Measurements from ENCODE around the gene CREG2.
"Not testable (repeated sequence)": the region's sequence is repeated elsewhere in the genome, so short reads cannot be mapped to it uniquely, and the experiment has no call there.

CREG2 gene

GRCh38 chr2:101341901-101342624, 45.2 kb downstream of the CREG2 start:
- peak; percentile 29 to 67 (median 56) for DNase-seq

GRCh38 chr2:101341421-101341820, 45.9 kb downstream of the CREG2 start:
- DNase-seq = peak in 1 of 5 donors; percentile 52

- no peak for DNase-seq
These were observed 47.2 kb downstream of the CREG2 start for GRCh38 chr2:101340141-101340551.

GRCh38 chr2:101339266-101339880, 47.9 kb downstream of the CREG2 start:
- DNase-seq = no peak

DNA sequence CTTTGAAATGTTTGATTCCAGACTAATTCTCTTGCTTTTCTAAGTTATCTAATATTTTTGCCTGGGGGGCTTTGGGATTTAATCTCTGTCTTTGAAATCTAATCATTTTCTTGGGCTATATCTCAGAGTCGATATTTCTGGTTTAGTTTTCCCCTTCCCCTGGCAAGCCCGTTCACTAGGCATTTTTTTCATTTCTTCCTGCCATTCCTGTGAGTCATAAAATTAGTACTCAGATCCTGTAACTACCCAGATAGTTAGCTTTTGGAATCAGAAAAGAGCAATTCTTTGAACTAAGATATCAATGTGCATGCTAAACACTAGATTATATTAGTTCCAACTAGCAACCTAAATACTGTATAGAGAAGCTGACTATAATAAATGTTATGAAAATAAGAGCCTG, 49.4 kb downstream of the CREG2 start:
- DNase-seq = no peak

DNA sequence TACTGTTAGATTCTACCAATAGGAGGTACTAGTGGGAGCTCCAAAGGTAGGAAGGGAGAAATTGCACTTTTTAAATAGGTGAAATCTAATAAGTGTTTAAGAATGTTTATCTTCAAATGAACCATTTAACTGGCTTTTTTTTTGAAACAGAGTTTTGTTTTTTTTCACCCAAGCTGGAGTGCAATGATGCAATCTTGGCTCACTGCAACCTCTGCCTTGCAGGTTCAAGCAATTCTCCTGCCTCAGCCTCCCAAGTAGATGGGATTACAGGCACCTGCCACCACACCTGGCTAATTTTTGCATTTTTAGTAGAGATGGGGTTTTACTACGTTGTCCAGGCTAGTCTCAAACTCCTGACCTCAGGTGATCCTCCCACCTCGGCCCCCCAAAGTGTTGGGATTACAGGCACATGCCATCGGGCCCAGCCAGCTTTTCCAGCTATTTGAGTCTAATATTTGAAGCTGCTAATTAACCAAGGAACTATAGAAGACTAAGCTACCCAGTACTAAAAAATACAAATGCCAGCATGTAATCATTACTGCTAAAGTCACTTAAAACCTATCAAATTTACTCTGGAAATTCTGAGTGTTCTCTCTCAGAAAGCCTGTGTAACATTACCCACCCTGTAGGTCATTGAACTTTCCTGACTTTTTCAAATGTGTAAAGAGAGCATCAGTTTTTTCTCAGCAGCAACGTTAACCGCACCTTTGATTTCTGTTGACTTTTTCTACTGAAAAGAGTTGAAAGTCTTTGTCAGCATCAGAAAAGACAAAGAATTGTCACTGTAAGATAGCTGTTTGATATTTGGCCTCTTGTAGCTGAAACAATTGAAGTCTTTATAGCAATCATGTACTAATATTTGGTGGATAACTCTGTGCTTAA, 54.2 kb downstream of the CREG2 start:
- no peak for DNase-seq

- DNase-seq = no peak
These were observed 56.1 kb downstream of the CREG2 start for GRCh38 chr2:101331202-101331601.

DNA sequence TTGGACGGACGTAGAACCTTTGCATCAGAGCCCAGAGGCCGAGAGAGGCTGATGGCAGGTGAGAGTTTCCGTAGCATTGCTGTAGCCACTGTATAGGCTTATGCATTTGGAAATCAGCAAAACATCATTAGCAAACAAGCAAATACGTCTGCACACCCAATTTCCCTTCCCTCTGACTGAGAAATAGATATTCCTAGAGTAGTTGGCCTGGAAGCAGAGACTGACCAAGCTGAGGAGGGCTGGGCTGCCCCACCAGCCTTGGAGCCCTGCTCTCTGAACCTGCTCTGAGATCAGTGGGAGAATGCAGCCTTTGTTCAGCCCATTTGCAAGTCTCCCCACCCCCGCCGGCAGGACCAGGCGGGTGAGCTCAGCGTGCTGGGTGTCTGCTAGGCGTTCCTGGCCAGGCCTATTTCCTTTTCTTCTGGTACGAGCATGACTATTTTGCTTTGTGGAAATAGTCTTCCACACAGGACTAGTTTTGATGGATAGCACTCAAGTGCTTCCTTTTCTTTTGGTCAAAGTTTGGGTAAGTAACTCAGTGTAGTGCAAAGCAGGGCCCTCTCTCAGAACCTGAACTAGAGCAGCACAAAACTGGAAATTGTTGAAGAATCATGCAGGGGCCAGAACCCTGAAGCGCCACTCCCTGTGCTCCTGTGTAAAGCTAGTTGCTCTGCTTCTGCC, 56.9 kb downstream of the CREG2 start:
- DNase-seq = peak in 2 of 5 donors; percentile 6 to 55

DNA sequence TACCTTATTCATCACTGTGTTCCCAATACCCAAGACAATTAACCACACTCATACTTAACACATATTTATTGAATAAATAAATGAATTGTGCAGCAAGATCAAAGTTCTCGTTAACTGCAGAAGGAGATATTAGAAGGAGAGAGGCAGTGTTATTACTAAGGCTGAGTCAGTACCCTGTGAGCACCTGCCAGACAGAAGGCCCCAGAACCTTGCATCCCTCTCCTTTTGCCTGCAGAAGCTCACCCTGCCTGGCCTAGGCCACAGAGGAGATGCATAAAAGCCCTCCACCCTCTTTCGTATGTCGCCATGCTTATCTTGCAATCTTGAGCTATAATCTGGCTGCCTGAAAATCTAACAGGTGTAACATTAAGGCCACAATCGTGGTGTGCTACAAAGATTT, 58.3 kb downstream of the CREG2 start:
- peak in 1 of 5 donors; percentile 12 for DNase-seq

DNA sequence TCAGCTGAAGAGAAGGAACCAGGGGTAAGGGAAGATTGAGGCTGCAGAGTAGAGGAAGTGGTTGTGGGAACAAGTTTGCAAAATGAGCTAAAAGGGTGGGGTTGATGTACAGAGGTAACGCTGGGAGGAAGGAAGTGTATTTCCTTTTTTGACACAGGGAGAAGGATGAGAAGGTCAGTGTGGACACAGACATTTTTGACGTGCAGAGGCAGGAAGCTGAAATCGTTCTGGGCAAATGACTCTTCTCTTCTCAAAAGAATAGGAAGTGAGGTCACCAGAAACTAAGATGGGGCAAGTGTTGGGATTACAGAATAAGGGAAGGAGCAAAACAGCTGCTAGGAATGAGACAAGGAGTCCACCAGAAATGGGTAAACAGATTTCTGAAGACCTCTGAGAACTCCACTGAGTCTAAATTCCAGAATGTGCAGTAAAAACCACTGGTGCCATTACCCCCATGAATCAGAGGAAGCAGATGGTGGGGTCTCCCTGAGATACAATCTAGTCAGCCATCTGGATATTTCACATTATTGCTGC, 58.8 kb downstream of the CREG2 start:
- peak in 2 of 5 donors; percentile 16 to 94 for DNase-seq

GRCh38 chr2:101327863-101328394, 59.4 kb downstream of the CREG2 start:
- peak in 1 of 5 donors; percentile 36 for DNase-seq

GRCh38 chr2:101325425-101325824, 61.9 kb downstream of the CREG2 start:
- DNase-seq = no peak

GRCh38 chr2:101316568-101316967, 70.7 kb downstream of the CREG2 start:
- DNase-seq = not testable (repeated sequence)

DNA sequence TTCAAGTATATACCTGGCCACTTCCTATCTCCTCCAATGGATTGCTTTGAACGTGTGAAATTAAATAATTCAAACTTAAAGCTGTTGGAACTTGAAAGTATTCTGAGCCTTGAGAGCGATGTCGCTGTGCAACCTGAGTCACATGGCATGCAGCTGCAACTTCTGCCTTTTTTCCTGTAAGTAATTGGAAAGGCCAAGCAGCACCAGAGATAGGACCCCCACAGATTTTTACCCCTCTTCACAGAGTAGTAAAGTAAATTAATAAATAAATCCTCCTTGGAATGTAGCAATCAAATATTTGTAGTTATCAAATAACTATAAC, 75.6 kb downstream of the CREG2 start:
- DNase-seq = no peak

- peak in 1 of 5 donors; percentile 61 for DNase-seq
These were observed 76.2 kb downstream of the CREG2 start for GRCh38 chr2:101310834-101311695.

GRCh38 chr2:101310090-101310833, 77.0 kb downstream of the CREG2 start:
- no peak for DNase-seq

DNA sequence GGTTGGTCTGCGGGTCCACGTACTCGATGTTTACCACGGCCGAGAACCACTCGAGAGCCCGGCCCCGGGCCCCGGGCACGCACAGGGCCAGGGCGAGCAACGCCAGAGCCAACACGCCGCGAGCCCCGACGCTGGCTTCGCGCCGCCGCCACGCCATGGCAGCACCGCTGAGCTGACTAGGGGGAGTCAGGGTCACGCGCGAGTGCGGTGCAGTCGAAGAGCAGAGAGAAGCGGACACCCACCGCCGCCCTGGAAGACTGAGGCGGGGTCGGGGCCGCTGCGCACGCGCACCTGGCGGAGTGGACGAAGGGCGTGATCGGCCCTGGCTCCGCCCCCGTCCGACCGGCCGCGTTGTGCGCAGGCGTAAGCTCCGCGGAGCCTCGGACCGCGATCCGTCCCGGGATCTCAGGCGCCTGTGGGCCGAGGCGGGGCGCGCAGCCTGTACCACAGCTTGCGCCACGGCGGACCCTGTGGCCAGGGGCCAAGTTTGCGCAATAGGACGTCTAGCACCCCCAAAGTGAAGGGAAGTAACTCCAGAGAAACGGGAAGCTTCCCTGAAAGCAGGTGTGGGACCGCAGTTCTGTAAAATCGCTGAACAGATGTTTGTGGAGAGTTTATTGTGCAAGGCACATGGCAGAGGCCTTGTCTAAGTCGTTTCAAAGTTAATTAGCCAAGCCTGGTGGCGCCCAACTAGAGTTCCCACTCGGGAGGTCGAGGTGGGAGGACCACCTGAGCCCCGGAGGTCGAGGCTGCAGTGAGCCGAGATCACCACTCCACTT, 78.7 kb downstream of the CREG2 start, which contains the start of gene RNF149:
Gene RNF149, minus strand, starts transcription at position 270 of the 779 bp plus-strand sequence. Its CDS starts 113 bp downstream, at position 157.
- peak; percentile 85 to 93 (median 89) for DNase-seq

DNA sequence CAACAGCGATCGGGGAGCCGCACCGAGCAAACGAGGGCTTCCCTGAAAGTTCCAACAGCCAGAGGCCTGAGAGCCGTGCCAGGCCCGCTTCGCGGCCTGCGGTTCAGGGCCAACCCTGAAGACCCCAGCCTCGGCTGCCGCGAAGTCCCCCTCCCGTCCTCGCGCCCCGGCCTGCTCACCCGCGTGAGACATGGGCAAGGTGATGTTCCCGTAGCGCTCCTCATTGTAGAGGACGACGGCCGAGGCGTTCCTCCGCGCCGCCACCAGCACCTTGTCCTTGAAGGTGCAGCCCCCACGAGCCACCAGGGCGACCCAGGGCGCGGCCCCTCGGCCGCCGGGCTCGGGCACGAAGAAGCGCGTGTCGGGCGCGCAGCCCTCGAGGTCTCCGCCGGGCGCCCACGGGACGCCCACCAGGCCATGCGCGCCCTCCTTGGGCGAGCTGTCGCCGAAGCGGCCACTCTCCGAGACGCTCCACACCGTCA, 79.3 kb downstream of the CREG2 start:
- DNase-seq = peak in 3 of 5 donors; percentile 12 to 38 (median 17)

GRCh38 chr2:101307503-101307902, 79.8 kb downstream of the CREG2 start:
- peak in 1 of 5 donors; percentile 23 for DNase-seq

Data from T-helper 1 cell (primary cell).